ENCODE data around the gene EXOSC2. TPM values are rescaled to one million over a fixed set of nuclear protein-coding genes. Genes with fewer than 3 reads are reported as not detected.

EXOSC2 gene
- total and polyA plus RNA-seq, 2 of the 8 experiments (the other 6 are each of a cell fraction or from before 2014, with no cell fraction given) = 47.8 to 93.6 TPM

GRCh38 chr9:130662099-130662969, 31.2 kb upstream of the EXOSC2 start:
- no peak overlapping the region for H3K56ac ChIP-seq (replicated peaks; ENCODE audit: insufficient read length, low read depth, low read length)
- H3K14ac ChIP-seq (ENCODE audit: insufficient read length) = no peak overlapping the region
- no peak overlapping the region for H3K23ac ChIP-seq (ENCODE audit: insufficient read length)
- peak overlapping the region; percentile 82 for H2BK20ac ChIP-seq (ENCODE audit: low read length)
- H2AFZ ChIP-seq (ENCODE audit: low read length) = no peak overlapping the region
- no peak overlapping the region for H2BK5ac ChIP-seq (ENCODE audit: low read depth, low read length)
- no peaks in the 10 kb centered on the region for H3K79me1 ChIP-seq (ENCODE audit: low read depth, low read length)
- peak overlapping the region; percentile 39; the same call in 1 of the 2 replicates for H4K8ac ChIP-seq (ENCODE audit: extremely low read depth, insufficient read depth, low read length)
- no peak overlapping the region for H3K27ac ChIP-seq (ENCODE audit: low read depth, low read length)
- 7% methylated on average over 45 of the region's 49 CpGs; no CpG with 5 or more reads in 1 of the 2 experiments for WGBS, 2 experiments (ENCODE audit: extremely low coverage in 1 of 2, insufficient coverage in 1 of 2, insufficient read length in 1 of 2, insufficient replicate concordance in 2 of 2, low coverage in 1 of 2, low lambda C conversion rate in 2 of 2, missing lambda C conversion rate in 1 of 2)
- no peak overlapping the region for H3K4ac ChIP-seq (replicated peaks; ENCODE audit: insufficient read length, low read depth, low read length)
- peak overlapping the region; percentile 94; the same call in 1 of the 2 replicates for H2BK12ac ChIP-seq (ENCODE audit: low read depth, low read length)
- peaks cover 4 to 45% (median 28%) of the 10 kb centered on the region in 4 experiments for H3K4me1 ChIP-seq (replicated peaks in 1 of 4; ENCODE audit: control insufficient read depth in 3 of 4, insufficient read depth in 4 of 4, low read length in 3 of 4)
- POLR2A ChIA-PET (ENCODE audit: partially characterized antibody) = interaction anchor here (0.6 to 1.8 kb wide), 6 partner anchors 9 to 333 kb away, joined by 3 to 4 read pairs (median 3); partner anchors contain the start of gene EXOSC2
- CTCF ChIA-PET (ENCODE audit: partially characterized antibody) = interaction anchor here (0.6 to 2.7 kb wide), 12 partner anchors 11 to 436 kb away, joined by 3 to 13 read pairs (median 4); no protein-coding TSS in a partner anchor
- peak overlapping the region; percentile 62 to 74 for H3K4me2 ChIP-seq (ENCODE audit: insufficient read depth in 1 of 2, low read depth in 2 of 2, low read length in 2 of 2)
- peaks cover 12% of the 10 kb centered on the region; the same call in 1 of the 2 replicates for H3K23me2 ChIP-seq (ENCODE audit: low read depth, low read length)
- peaks cover 6 to 8% of the 10 kb centered on the region in 2 experiments; a peak in 3 of 4 replicates for H3K9me3 ChIP-seq (ENCODE audit: insufficient read depth in 2 of 2, low read depth in 1 of 2, low read length in 1 of 2)
- no peak overlapping the region for H2AK5ac ChIP-seq (ENCODE audit: low read depth, low read length)
- no peak overlapping the region for H2BK120ac ChIP-seq (replicated peaks; ENCODE audit: low read depth, low read length)
- H3K79me2 ChIP-seq (ENCODE audit: control insufficient read depth in 1 of 2, insufficient read depth in 2 of 2, low read length in 2 of 2) = no peaks in the 10 kb centered on the region
- H3K27me3 ChIP-seq (replicated peaks in 1 of 4; ENCODE audit: control insufficient read depth in 3 of 4, extremely low read depth in 1 of 4, insufficient read depth in 3 of 4, low read length in 3 of 4) = peaks cover 90 to 100% (median 97%) of the 10 kb centered on the region in 4 experiments
- peaks cover 7 to 21% of the 10 kb centered on the region in 2 experiments for H4K20me1 ChIP-seq (replicated peaks in 1 of 2; ENCODE audit: control insufficient read depth in 1 of 2, insufficient read depth in 2 of 2, low read length in 2 of 2)
- FAIRE-seq (no peak), DNase-seq (ENCODE audit: low read depth in 1 of 2, low spot score in 2 of 2) (no peak)
- H4K5ac ChIP-seq (ENCODE audit: insufficient read length, low read depth, low read length) = no peak overlapping the region
- H3K4me3 ChIP-seq (ENCODE audit: extremely low read depth in 1 of 4, insufficient read depth in 2 of 4, low read depth in 3 of 4, low read length in 4 of 4) = peak overlapping the region in 2 of 4 experiments; percentile 23 to 62; a peak in 5 of 8 replicates
- no peak overlapping the region for H4K91ac ChIP-seq (replicated peaks; ENCODE audit: insufficient read length, low read length)
- H3K36me3 ChIP-seq (ENCODE audit: control insufficient read depth in 2 of 4, insufficient read depth in 4 of 4, low read length in 3 of 4) = peaks cover 0 to 6% (median 0%) of the 10 kb centered on the region in 4 experiments; a peak in 1 of 8 replicates
- H3K9ac ChIP-seq (replicated peaks in 1 of 4; ENCODE audit: extremely low read depth in 1 of 4, low read depth in 3 of 4, low read length in 3 of 4) = no peak overlapping the region
- peak overlapping the region; percentile 42; the same call in 1 of the 2 replicates for H3K18ac ChIP-seq (ENCODE audit: extremely low read depth, low read length)
- peak overlapping the region; percentile 81 for H2BK15ac ChIP-seq (ENCODE audit: low read length)
- TF ChIP-seq RXRA (IDR thresholded peaks at IDR 0.05; ENCODE audit: insufficient read depth, low read depth, low read length) (no peak), EP300 (IDR thresholded peaks at IDR 0.05; ENCODE audit: borderline replicate concordance in 1 of 2, low read depth in 2 of 2, low read length in 2 of 2) (no peak), MAX (IDR thresholded peaks at IDR 0.05) (peak; percentile 37; the same call in 1 of the 2 replicates), GABPA (IDR thresholded peaks at IDR 0.05; ENCODE audit: borderline replicate concordance, insufficient read depth, low read length) (no peak; the same call in 1 of the 2 replicates), TBP (IDR thresholded peaks at IDR 0.05; ENCODE audit: low read depth, low read length) (peak; percentile 45; the same call in 1 of the 2 replicates), RNF2 (IDR thresholded peaks at IDR 0.05; ENCODE audit: borderline replicate concordance, low read depth, low read length, missing control alignments, poor library complexity, severe bottlenecking) (peak; percentile 71), POLR2AphosphoS5 (IDR thresholded peaks at IDR 0.05; ENCODE audit: low read depth, low read length) (no peak), CHD2 (IDR thresholded peaks at IDR 0.05; ENCODE audit: low read length) (no peak), SIX5 (IDR thresholded peaks at IDR 0.05; ENCODE audit: low read depth, low read length) (no peak), TAF1 (IDR thresholded peaks at IDR 0.05; ENCODE audit: low read depth, low read length) (no peak)

Measured in H1 (cell line).